WTC11 (cell line): ENCODE data around the gene MTA1. TPM values are rescaled to one million over a fixed set of nuclear protein-coding genes. Genes with fewer than 3 reads are reported as not detected.

Experiments
- ATAC-seq: fragments of 200-7000 bp; cut with Tn5 transposase; 2 replicates; pipeline ENCODE4 v1.10.0; 2021; ENCODE audit warnings: mild to moderate bottlenecking, moderate library complexity
- CTCF ChIA-PET: fragments of 300-600 bp; sonication (Branson Sonifier 250); formaldehyde crosslinking; loops from one replicate; lab custom pipeline; 2021; ENCODE audit warnings: antibody characterized with exemption; lab: Charles Lee
- POLR2A ChIA-PET: fragments of 350-600 bp; sonication (Branson Sonifier 250); formaldehyde crosslinking; loops from one replicate; lab custom pipeline; 2021; ENCODE audit warnings: antibody characterized with exemption; lab: Charles Lee
- DNase-seq: peaks from one replicate; pipeline ENCODE4 v3.0.0; 2021; ENCODE audit warnings: low spot score
- H3K27ac Mint-ChIP-seq: 2 replicates; pipeline ENCODE4 v1.8.0; 2021; ENCODE audit warnings: mixed read lengths
- H3K27me3 Mint-ChIP-seq: 2 replicates; pipeline ENCODE4 v1.8.0; 2021; ENCODE audit warnings: low read depth, mild to moderate bottlenecking, moderate library complexity, mixed read lengths
- H3K36me3 Mint-ChIP-seq: 2 replicates; pipeline ENCODE4 v1.8.0; 2021; ENCODE audit warnings: mixed read lengths
- H3K4me1 Mint-ChIP-seq: 2 replicates; pipeline ENCODE4 v1.8.0; 2022; ENCODE audit warnings: mixed read lengths
- H3K4me3 Mint-ChIP-seq: 2 replicates; pipeline ENCODE4 v1.8.0; 2021; ENCODE audit warnings: mild to moderate bottlenecking, moderate library complexity, mixed read lengths
- H3K9me3 Mint-ChIP-seq: 2 replicates; pipeline ENCODE4 v1.8.0; 2021; ENCODE audit warnings: mixed read lengths
- AFF4 ChIP-seq: sonication (generic); formaldehyde crosslinking; IDR thresholded peaks from 2 replicates; pipeline ENCODE4 v1.8.1; 2023; ENCODE audit warnings: mild to moderate bottlenecking, missing genetic modification reagents, borderline replicate concordance
- ATF2 ChIP-seq: sonication (generic); formaldehyde crosslinking; IDR thresholded peaks from 2 replicates; pipeline ENCODE4 v1.8.1; 2022; ENCODE audit warnings: low read depth, missing genetic modification reagents, borderline replicate concordance
- ATF6 ChIP-seq: sonication (generic); formaldehyde crosslinking; IDR thresholded peaks from 2 replicates; pipeline ENCODE4 v1.8.1; 2023; ENCODE audit warnings: mild to moderate bottlenecking, missing genetic modification reagents
- CDX4 ChIP-seq: fragments of 250-450 bp; sonication (Bioruptor Pico); IDR thresholded peaks from 2 replicates; pipeline ENCODE4 v1.9.0; 2021; ENCODE audit warnings: moderate library complexity, mild to moderate bottlenecking, inconsistent platforms, borderline replicate concordance
- CREB1 ChIP-seq: sonication (generic); formaldehyde crosslinking; IDR thresholded peaks from 2 replicates; pipeline ENCODE4 v1.8.0; 2023; ENCODE audit warnings: mild to moderate bottlenecking, missing genetic modification reagents
- E2F4 ChIP-seq: sonication (generic); formaldehyde crosslinking; IDR thresholded peaks from 2 replicates; pipeline ENCODE4 v1.8.1; 2022; ENCODE audit warnings: low read depth, mild to moderate bottlenecking, moderate library complexity, missing genetic modification reagents, borderline replicate concordance
- ESRRA ChIP-seq: sonication (generic); formaldehyde crosslinking; IDR thresholded peaks from 2 replicates; pipeline ENCODE4 v1.8.1; 2022; ENCODE audit warnings: mild to moderate bottlenecking, missing genetic modification reagents, borderline replicate concordance
- ETV6 ChIP-seq: sonication (generic); formaldehyde crosslinking; IDR thresholded peaks from 2 replicates; pipeline ENCODE4 v1.8.1; 2022; ENCODE audit warnings: mild to moderate bottlenecking, missing genetic modification reagents
- FOXJ3 ChIP-seq: sonication (generic); formaldehyde crosslinking; IDR thresholded peaks from 2 replicates; pipeline ENCODE4 v1.9.0; 2021; ENCODE audit warnings: missing genetic modification reagents, mild to moderate bottlenecking, borderline replicate concordance
- FOXP4 ChIP-seq: sonication (generic); formaldehyde crosslinking; IDR thresholded peaks from 2 replicates; pipeline ENCODE4 v1.8.0; 2022; ENCODE audit warnings: mild to moderate bottlenecking, missing genetic modification reagents
- JUN ChIP-seq: sonication (generic); formaldehyde crosslinking; IDR thresholded peaks from 2 replicates; pipeline ENCODE4 v1.8.0; 2023; ENCODE audit warnings: mild to moderate bottlenecking, missing genetic modification reagents
- MAX ChIP-seq: sonication (generic); formaldehyde crosslinking; IDR thresholded peaks from 2 replicates; pipeline ENCODE4 v1.8.0; 2022; ENCODE audit warnings: mild to moderate bottlenecking, missing genetic modification reagents
- NFE2L1 ChIP-seq: sonication (generic); formaldehyde crosslinking; IDR thresholded peaks from 2 replicates; pipeline ENCODE4 v1.8.1; 2023; ENCODE audit warnings: missing genetic modification reagents
- NFYB ChIP-seq: sonication (generic); formaldehyde crosslinking; conservative IDR thresholded peaks from 2 replicates; pipeline ENCODE4 v1.8.0; 2022; ENCODE audit warnings: low read depth, missing genetic modification reagents
- NR1H2 ChIP-seq: sonication (generic); formaldehyde crosslinking; IDR thresholded peaks from 2 replicates; pipeline ENCODE4 v1.9.0; 2021; ENCODE audit warnings: mild to moderate bottlenecking, moderate library complexity, missing genetic modification reagents
- NR2C2 ChIP-seq: sonication (generic); formaldehyde crosslinking; IDR thresholded peaks from 2 replicates; pipeline ENCODE4 v1.8.0; 2022; ENCODE audit warnings: mild to moderate bottlenecking, missing genetic modification reagents
- NR3C1 ChIP-seq: sonication (generic); formaldehyde crosslinking; conservative IDR thresholded peaks from 2 replicates; pipeline ENCODE4 v1.8.1; 2023; ENCODE audit warnings: low read depth, mild to moderate bottlenecking, missing genetic modification reagents
- USF1 ChIP-seq: sonication (generic); formaldehyde crosslinking; IDR thresholded peaks from 2 replicates; pipeline ENCODE4 v1.8.0; 2022; ENCODE audit warnings: mild to moderate bottlenecking, missing genetic modification reagents
- ZBTB43 ChIP-seq: sonication (generic); formaldehyde crosslinking; IDR thresholded peaks from 2 replicates; pipeline ENCODE4 v1.8.1; 2023; ENCODE audit warnings: mild to moderate bottlenecking, missing genetic modification reagents
- ZNF232 ChIP-seq: sonication (generic); formaldehyde crosslinking; IDR thresholded peaks from 2 replicates; pipeline ENCODE4 v1.8.0; 2022; ENCODE audit warnings: mild to moderate bottlenecking, missing genetic modification reagents
- ZNF396 ChIP-seq: fragments of 250-450 bp; sonication (Bioruptor Pico); IDR thresholded peaks from 2 replicates; pipeline ENCODE4 v1.8.0; 2021; ENCODE audit warnings: mild to moderate bottlenecking, moderate library complexity, borderline replicate concordance
- ZNF423 ChIP-seq: fragments of 250-450 bp; sonication (Bioruptor Pico); IDR thresholded peaks from 2 replicates; pipeline ENCODE4 v2.1.2; 2022; ENCODE audit warnings: mild to moderate bottlenecking, moderate library complexity
- total RNA-seq: library from RNA; stranded (reverse); gene quantifications from 3 replicates; pipeline ENCODE4 v1.2.3, GENCODE V29; 2021

The MTA1 gene
- total RNA-seq, 1 experiment from 2014 or later = 279 TPM

GRCh38 chr14:105398726-105399465, 20.7 kb upstream of the MTA1 start:
- Mint-ChIP-seq H3K4me1 (no peaks in the 10 kb centered on the region), H3K27ac (no peak overlapping the region), H3K27me3 (peaks cover 53% of the 10 kb centered on the region), H3K36me3 (peaks cover 43% of the 10 kb centered on the region), H3K4me3 (peak overlapping the region; percentile 55), H3K9me3 (peaks cover 33% of the 10 kb centered on the region)
- ATAC-seq (peak; percentile 74), DNase-seq (no peak)
- CTCF ChIA-PET = interaction anchor here (0.7 to 0.8 kb wide), 2 partner anchors 82 to 87 kb away, joined by 3 read pairs; no protein-coding TSS in a partner anchor
- POLR2A ChIA-PET = no interaction called here
- TF ChIP-seq E2F4 (CRISPR knock-in tag) = 0 out of 2 replicates have a peak, but pooled peaks have one; percentile 53
- TF ChIP-seq FOXJ3 (CRISPR knock-in tag) = peak; percentile 43; the same call in 1 of the 2 replicates
- 0 out of 2 replicates have a peak, but pooled peaks have one; percentile 39 for TF ChIP-seq ETV6 (CRISPR knock-in tag)
- no peak for TF ChIP-seq ATF6 (CRISPR knock-in tag)
- peak; percentile 75 for TF ChIP-seq FOXP4 (CRISPR knock-in tag)
- TF ChIP-seq CDX4 (CRISPR knock-in tag) = no peak
- no peak for TF ChIP-seq ZNF232 (CRISPR knock-in tag)
- peak; percentile 83 for TF ChIP-seq MAX (CRISPR knock-in tag)
- TF ChIP-seq ATF2 (CRISPR knock-in tag) = peak; percentile 76; the same call in 1 of the 2 replicates
- TF ChIP-seq ZNF423 = no peak
- TF ChIP-seq USF1 (CRISPR knock-in tag) = 0 out of 2 replicates have a peak, but pooled peaks have one; percentile 36
- 0 out of 2 replicates have a peak, but pooled peaks have one; percentile 47 for TF ChIP-seq NR2C2 (CRISPR knock-in tag)
- TF ChIP-seq NFYB = peak; percentile 40; the same call in 1 of the 2 replicates
- peak; percentile 66; the same call in 1 of the 2 replicates for TF ChIP-seq CREB1 (CRISPR knock-in tag)
- TF ChIP-seq JUN (CRISPR knock-in tag) = peak; percentile 73
- peak; percentile 67; the same call in 1 of the 2 replicates for TF ChIP-seq NFE2L1 (CRISPR knock-in tag)
- TF ChIP-seq AFF4 (CRISPR knock-in tag) = no peak
- TF ChIP-seq ESRRA (CRISPR knock-in tag) = no peak; the same call in 1 of the 2 replicates
- no peak for TF ChIP-seq NR3C1
- no peak for TF ChIP-seq ZNF396
- peak; percentile 86 for TF ChIP-seq NR1H2 (CRISPR knock-in tag)
- TF ChIP-seq ZBTB43 (CRISPR knock-in tag) = 0 out of 2 replicates have a peak, but pooled peaks have one; percentile 24
